GM20000 (cell line): ENCODE data around the gene CCNY.
A peak's percentile ranks its signal among the peaks of the same experiment; 100 is the strongest.

Experiments used
- DNase-seq: peaks from one replicate; pipeline ENCODE4 v3.0.0; 2012; ENCODE audit warnings: low spot score
- CTCF ChIP-seq: IDR thresholded peaks from 2 replicates; pipeline ENCODE4 v1.5.1; 2012; ENCODE audit warnings: mild to moderate bottlenecking, control low read depth; ENCODE audit errors: extremely low read depth, missing control alignments

CCNY gene

GRCh38 chr10:35563261-35563891, 227.1 kb downstream of the CCNY start:
- peak; percentile 70 for DNase-seq
- peak; percentile 100 for TF ChIP-seq CTCF

GRCh38 chr10:35564341-35564968, 228.1 kb downstream of the CCNY start:
- TF ChIP-seq CTCF, result no peak
- peak; percentile 36 for DNase-seq

- no peak for TF ChIP-seq CTCF
- no peak for DNase-seq
These were observed 229.3 kb downstream of the CCNY start for GRCh38 chr10:35565602-35566081.

- no peak for DNase-seq
These were observed 231.6 kb downstream of the CCNY start for GRCh38 chr10:35567951-35568350.

GRCh38 chr10:35568483-35569015, 232.2 kb downstream of the CCNY start:
- no peak for TF ChIP-seq CTCF
- DNase-seq, result no peak

More at GRCh38 chr10:35567951-35568350, 231.6 kb downstream of the CCNY start:
- TF ChIP-seq CTCF, result no peak

GRCh38 chr10:35569111-35569707, 232.9 kb downstream of the CCNY start:
- TF ChIP-seq CTCF, result no peak

GRCh38 chr10:35569836-35570235, 233.5 kb downstream of the CCNY start:
- no peak for DNase-seq
- no peak for TF ChIP-seq CTCF

More at GRCh38 chr10:35569111-35569707, 232.9 kb downstream of the CCNY start:
- no peak for DNase-seq
